HEK293 (cell line): ENCODE data around the gene SEMG1.

ENCODE experiments used
- PATZ1 ChIP-seq: fragments of 450-650 bp; formaldehyde crosslinking; IDR thresholded peaks from 2 replicates; pipeline ENCODE4 v1.5.1; 2016; ENCODE audit warnings: missing biosample characterization, missing genetic modification characterization
- YY2 ChIP-seq: fragments of 450-650 bp; formaldehyde crosslinking; IDR thresholded peaks from 2 replicates; pipeline ENCODE4 v1.5.1; 2016; ENCODE audit warnings: missing biosample characterization, missing genetic modification characterization
- ZNF16 ChIP-seq: fragments of 450-650 bp; formaldehyde crosslinking; IDR thresholded peaks from 2 replicates; pipeline ENCODE4 v1.5.1; 2016; ENCODE audit warnings: low read depth, missing biosample characterization, missing genetic modification characterization
- ZNF211 ChIP-seq: fragments of 450-650 bp; formaldehyde crosslinking; IDR thresholded peaks from 2 replicates; pipeline ENCODE4 v1.5.1; 2016; ENCODE audit warnings: low read depth, missing biosample characterization, missing genetic modification characterization
- ZNF214 ChIP-seq: fragments of 450-650 bp; formaldehyde crosslinking; IDR thresholded peaks from 2 replicates; pipeline ENCODE4 v1.5.1; 2017; ENCODE audit warnings: missing biosample characterization, mild to moderate bottlenecking, missing genetic modification characterization, borderline replicate concordance
- ZNF311 ChIP-seq: fragments of 450-650 bp; formaldehyde crosslinking; IDR thresholded peaks from 2 replicates; pipeline ENCODE4 v1.5.1; 2017; ENCODE audit warnings: missing biosample characterization, missing genetic modification characterization, borderline replicate concordance
- ZNF433 ChIP-seq: fragments of 450-650 bp; formaldehyde crosslinking; IDR thresholded peaks from 2 replicates; pipeline ENCODE4 v1.5.1; 2016; ENCODE audit warnings: missing biosample characterization, missing genetic modification characterization, low read depth
- ZNF510 ChIP-seq: fragments of 450-650 bp; formaldehyde crosslinking; IDR thresholded peaks from 2 replicates; pipeline ENCODE4 v1.5.1; 2018; ENCODE audit warnings: mild to moderate bottlenecking, missing genetic modification characterization, missing biosample characterization; ENCODE audit not compliant: insufficient replicate concordance
- ZNF513 ChIP-seq: fragments of 450-650 bp; IDR thresholded peaks from 2 replicates; pipeline ENCODE4 v1.5.1; 2018; ENCODE audit warnings: missing biosample characterization, missing genetic modification characterization
- ZNF555 ChIP-seq: fragments of 450-650 bp; formaldehyde crosslinking; conservative IDR thresholded peaks from 2 replicates; pipeline ENCODE4 v1.5.1; 2017; ENCODE audit warnings: missing biosample characterization, mild to moderate bottlenecking, missing genetic modification characterization, inconsistent platforms

- TF ChIP-seq ZNF211 (tag by site-specific recombination) = no peak
- TF ChIP-seq ZNF510 = no peak
- no peak for TF ChIP-seq ZNF513 (tag by site-specific recombination)
- TF ChIP-seq PATZ1 = no peak
- no peak for TF ChIP-seq ZNF555 (tag by site-specific recombination)
- TF ChIP-seq ZNF214 (tag by site-specific recombination) = no peak
- TF ChIP-seq ZNF433 (tag by site-specific recombination) = no peak
- TF ChIP-seq ZNF311 (tag by site-specific recombination) = no peak
- no peak for TF ChIP-seq ZNF16 (tag by site-specific recombination)
- TF ChIP-seq YY2 = no peak
Observed at GRCh38 chr20:45247865-45248264, 41.0 kb downstream of the SEMG1 start.
